ENCODE data around the gene MINDY2. TPM values are rescaled to one million over a fixed set of nuclear protein-coding genes. Genes with fewer than 3 reads are reported as not detected.

MINDY2 gene
- total RNA-seq, 2 donors from 2014 or later, result 20.1 to 30.0 TPM

- Histone ChIP-seq H3K4me1 (peaks cover 0 to 8% of the 10 kb centered on the region in 2 donors), H3K36me3 (peaks cover 18% of the 10 kb centered on the region), H3K4me3 (no peak overlapping the region), H3K9me3 (no peaks in the 10 kb centered on the region), H3K27ac (no peak overlapping the region), H3K27me3 (no peaks in the 10 kb centered on the region)
- no peak for DNase-seq (ENCODE audit: low spot score)
- TF ChIP-seq CTCF (IDR thresholded peaks at IDR 0.05), result no peak
Measured at GRCh38 chr15:58909616-58910015, 138.5 kb downstream of the MINDY2 start.

GRCh38 chr15:58910456-58910855, 139.4 kb downstream of the MINDY2 start:
- no peak for TF ChIP-seq CTCF (IDR thresholded peaks at IDR 0.05)
- no peak for DNase-seq (ENCODE audit: low spot score)
- Histone ChIP-seq H3K27ac (no peak overlapping the region), H3K36me3 (peaks cover 18% of the 10 kb centered on the region), H3K9me3 (no peaks in the 10 kb centered on the region), H3K27me3 (no peaks in the 10 kb centered on the region), H3K4me3 (no peak overlapping the region), H3K4me1 (peaks cover 0 to 8% of the 10 kb centered on the region in 2 donors)

Other genes starting within 250 kb of the MINDY2 start
- gene ADAM10, start 21.6 kb upstream of the MINDY2 start, total RNA-seq, result 10 to 100 TPM; 40.8 to 42.0 TPM
- 10 to 100 TPM; 39.9 to 62.3 TPM for gene SLTM, start 162.4 kb downstream of the MINDY2 start, total RNA-seq
- gene RNF111, start 216.4 kb downstream of the MINDY2 start, total RNA-seq, result 10 to 100 TPM in 1 of 2 donors, 1 to 10 TPM in 1; 9.3 to 15.6 TPM

Measured in right atrium auricular region (tissue), 2 donors.